A549 treated with GW870086 at 1 μM for 4 hours (cell line): Measurements from ENCODE around the gene BZW1. TPM values are rescaled to one million over a fixed set of nuclear protein-coding genes. Genes with fewer than 3 reads are reported as not detected.

Source experiments
- total RNA-seq: library from RNA; stranded (reverse); fragments of 200-300 nt; extraction: Qiagen RNA extraction; gene quantifications from 5 replicates; pipeline ENCODE4 v1.2.3, GENCODE V29; 2022; ENCODE audit warnings: low read depth

Gene BZW1
- 363 to 728 TPM (median 495 TPM) in 5 replicates for total RNA-seq

DNA sequence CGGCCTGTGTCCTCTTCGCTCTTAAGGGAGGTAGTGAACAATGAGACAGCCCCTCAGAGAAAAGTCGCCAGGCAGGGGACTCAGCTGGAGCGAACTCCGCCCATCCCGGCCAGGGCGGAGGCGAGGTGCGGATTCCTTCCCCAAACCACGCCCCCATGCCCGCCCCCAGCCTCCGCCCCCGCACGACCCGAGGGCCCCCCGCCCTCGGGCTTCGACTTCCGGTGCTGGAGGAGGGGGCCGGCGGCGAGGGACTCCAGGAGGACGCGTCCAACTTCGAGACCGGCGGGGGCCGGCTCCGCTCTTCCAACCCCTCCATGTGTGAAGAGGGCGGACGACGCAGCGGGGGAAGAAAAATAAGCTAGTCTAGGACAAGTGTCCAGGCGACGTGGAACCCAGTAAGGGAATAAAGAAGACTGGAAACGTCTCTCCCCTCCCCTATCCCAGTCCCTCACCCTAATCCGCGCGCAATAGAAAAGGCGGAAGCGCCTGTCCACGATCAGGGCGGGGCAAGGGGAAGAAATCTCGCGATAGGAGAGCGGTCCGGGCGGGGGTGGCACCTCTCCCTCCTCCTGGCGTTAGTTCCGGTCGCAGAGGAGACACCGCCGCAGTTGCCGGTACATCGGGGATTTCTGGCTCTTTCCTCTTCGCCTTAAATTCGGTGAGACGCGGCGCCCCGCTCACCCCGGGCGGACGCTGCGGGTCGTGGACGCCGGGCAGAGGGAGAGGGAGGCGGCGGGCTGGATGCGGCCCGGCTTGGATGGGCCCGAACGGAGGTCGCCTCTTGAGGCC is at the start of gene BZW1:
BZW1 (plus strand) TSS at position 578 of the 789 bp plus-strand sequence. CDS start 1,308 bp downstream, outside the sequence.

DNA sequence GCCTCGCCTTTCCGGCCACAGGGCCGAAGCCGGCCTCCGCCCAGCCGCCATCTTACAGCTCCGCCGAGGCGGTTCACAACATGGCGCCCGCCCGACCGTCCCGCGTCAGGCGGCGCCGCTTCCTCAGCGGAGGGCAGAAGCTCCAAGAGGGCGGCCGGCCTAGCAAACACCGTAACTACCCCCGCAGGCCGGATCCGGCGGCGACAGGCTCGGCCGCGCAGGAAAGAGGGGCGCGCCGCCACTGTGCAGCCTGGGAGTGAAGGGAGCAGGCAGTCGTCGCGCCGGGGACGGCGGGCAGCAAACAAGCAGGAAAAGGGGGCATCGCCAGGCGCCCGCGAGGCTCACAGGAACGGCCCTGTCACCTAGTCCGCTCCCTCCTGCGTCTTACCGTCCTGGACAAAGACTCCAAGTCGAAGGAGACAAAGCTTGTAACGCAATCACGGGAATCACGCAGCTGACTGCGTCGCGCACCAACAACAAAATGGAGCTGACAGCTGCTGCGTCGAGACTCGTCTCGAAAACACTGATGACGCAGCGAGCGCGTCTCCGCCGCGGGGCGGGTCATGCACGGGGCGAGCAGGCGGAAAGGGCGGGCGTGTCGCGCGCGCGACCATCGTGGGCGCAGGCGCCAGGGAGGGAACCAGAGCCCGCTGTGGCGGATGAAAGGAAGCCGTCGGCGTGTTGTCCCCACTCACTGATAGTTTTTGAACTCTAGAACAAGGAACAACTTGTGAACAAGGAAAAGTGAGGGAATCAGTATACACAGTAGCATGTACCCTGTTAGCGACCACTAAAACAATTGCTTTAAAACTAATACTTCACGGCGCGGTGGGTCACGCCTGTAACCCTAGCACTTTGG is 52.7 kb downstream of the BZW1 start, which contains the start of gene CLK1:
CLK1 (minus strand) TSS at position 483 of the 859 bp plus-strand sequence. CDS start 2,796 bp downstream, outside the sequence.

Other genes starting within 250 kb of the BZW1 start
- gene AOX1, start 225.9 kb upstream of the BZW1 start, total RNA-seq: 3.8 to 7.2 TPM (median 4.9 TPM) in 5 replicates
- 29.2 to 40.7 TPM (median 34.4 TPM) in 5 replicates for gene CLK1, start 52.7 kb downstream of the BZW1 start, total RNA-seq
- 24.2 to 32.1 TPM (median 26.0 TPM) in 5 replicates for gene PPIL3, start 77.2 kb downstream of the BZW1 start, total RNA-seq
- gene NIF3L1, start 77.5 kb downstream of the BZW1 start, total RNA-seq: 35.9 to 39.3 TPM (median 37.5 TPM) in 5 replicates
- 11.2 to 18.8 TPM (median 13.5 TPM) in 5 replicates for gene ORC2, start 151.8 kb downstream of the BZW1 start, total RNA-seq